Lung (tissue), 12 donors: ENCODE results near the gene LATS2. TPM values are rescaled to one million over a fixed set of nuclear protein-coding genes. Genes with fewer than 3 reads are reported as not detected.
A peak's percentile ranks its signal among the peaks of the same experiment; 100 is the strongest.

Experiments
- ATAC-seq: fragments of 200-7000 bp; cut with Tn5 transposase; one replicate; pipeline ENCODE4 v1.9.1; 2020; ENCODE audit warnings: moderate number of reproducible peaks; ENCODE audit not compliant: insufficient read depth, low FRiP score
- DNase-seq, 3 donors: peaks; one replicate each; pipeline ENCODE4 v3.0.0-alpha.2; 2013 to 2017
- H3K27ac ChIP-seq, 2 donors: one replicate each; pipeline ENCODE4 v1.5.1; 2013; ENCODE audit warnings: mild to moderate bottlenecking in 2 of 2, moderate library complexity in 2 of 2, control low read depth in 1 of 2, inconsistent platforms in 1 of 2, low read depth in 1 of 2, low read length in 1 of 2
- H3K27me3 ChIP-seq, 3 donors: one replicate each; pipeline ENCODE4 v1.5.1; 2013; ENCODE audit warnings: low read length in 2 of 3; ENCODE audit not compliant: control insufficient read depth in 3 of 3, insufficient read depth in 3 of 3
- H3K36me3 ChIP-seq, 4 donors: one replicate each; pipeline ENCODE4 v1.5.1; 2013; ENCODE audit warnings: low read length in 4 of 4, mild to moderate bottlenecking in 1 of 4, moderate library complexity in 1 of 4; ENCODE audit not compliant: control insufficient read depth in 4 of 4, insufficient read depth in 4 of 4
- H3K4me1 ChIP-seq, 5 donors: one replicate each; pipeline ENCODE4 v1.5.1; 2013; ENCODE audit warnings: low read length in 5 of 5, mild to moderate bottlenecking in 2 of 5, moderate library complexity in 1 of 5; ENCODE audit not compliant: control insufficient read depth in 5 of 5, insufficient read depth in 5 of 5
- H3K4me3 ChIP-seq: one replicate; pipeline ENCODE4 v1.5.1; 2013; ENCODE audit warnings: mild to moderate bottlenecking, control low read depth, moderate library complexity
- H3K9ac ChIP-seq, 2 donors: one replicate each; pipeline ENCODE4 v1.5.1; 2013; ENCODE audit warnings: low read length in 2 of 2, control low read depth in 1 of 2; ENCODE audit not compliant: insufficient read depth in 1 of 2
- H3K9me3 ChIP-seq, 4 donors: one replicate each; pipeline ENCODE4 v1.5.1; 2013; ENCODE audit warnings: low read length in 3 of 4, mild to moderate bottlenecking in 1 of 4, moderate library complexity in 1 of 4; ENCODE audit not compliant: control insufficient read depth in 4 of 4, insufficient read depth in 3 of 4
- CTCF ChIP-seq: IDR thresholded peaks from 2 replicates; pipeline ENCODE4 v1.5.1; 2012; ENCODE audit warnings: mild to moderate bottlenecking; ENCODE audit errors: control extremely low read depth, extremely low read depth
- WGBS, 2 donors: extraction: QIAGEN DNeasy Blood & Tissue Kit; methylation state at CpG; one replicate each; pipeline ENCODE4 v1.1.7; 2013; 5-methylcytosine and 5-hydroxymethylcytosine counted together
- polyA plus RNA-seq, 2 donors: library from polyadenylated mRNA; stranded (reverse); fragments of 200-250 nt; gene quantifications; one replicate each; pipeline ENCODE4 v1.2.1, GENCODE V29; 2013
- total RNA-seq, 2 donors: library from RNA; depleted of rRNA in 1 of 2; stranded (reverse); fragments of >200 nt in 1 of 2; gene quantifications; one replicate each; pipeline ENCODE4 v1.2.1, GENCODE V29; 2014 to 2021
- donor health status: control.
- donor health status: control.
- donor health status: Bipolar disorder and iron deficiency.
- donor health status: healthy.
- donor health status: DM: yes; HTN: yes; CAD: no.

The LATS2 gene
- total and polyA plus RNA-seq, 4 donors = 7.7 to 37.5 (median 21.3) TPM

DNA sequence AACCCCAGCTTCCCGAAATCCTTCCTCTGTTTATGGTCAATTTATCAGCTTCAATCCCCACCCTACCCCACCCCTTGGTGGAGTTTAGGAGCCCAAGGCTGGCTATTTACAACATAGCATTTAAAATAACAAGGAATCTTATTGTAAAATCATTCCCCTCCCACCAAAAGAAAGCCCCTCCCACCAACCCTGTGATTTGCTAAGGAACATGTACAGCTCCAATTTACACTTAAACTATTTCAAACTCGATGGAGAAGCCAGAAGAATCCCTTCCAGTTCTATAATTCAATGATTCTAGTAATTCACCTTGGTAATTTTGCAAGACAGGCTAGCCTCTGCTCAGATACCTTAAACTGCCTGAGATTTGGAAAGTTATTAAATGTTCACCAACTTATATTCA lies 3.0 kb downstream of the LATS2 start:
- no peak for ATAC-seq
- no peak for TF ChIP-seq CTCF
- no peaks in the 10 kb centered on the region for H3K9me3 ChIP-seq
- H3K36me3 ChIP-seq = no peaks in the 10 kb centered on the region
- H3K4me3 ChIP-seq = no peak overlapping the region
- H3K27ac ChIP-seq = no peak overlapping the region
- no peak overlapping the region for H3K9ac ChIP-seq
- DNase-seq = peak in 1 of 3 donors; percentile 29
- H3K27me3 ChIP-seq = no peaks in the 10 kb centered on the region
- peaks cover 0 to 28% (median 10%) of the 10 kb centered on the region in 5 donors for H3K4me1 ChIP-seq
- 28 to 29% methylated on average over 2 of the region's 2 CpGs for WGBS, 2 donors

DNA sequence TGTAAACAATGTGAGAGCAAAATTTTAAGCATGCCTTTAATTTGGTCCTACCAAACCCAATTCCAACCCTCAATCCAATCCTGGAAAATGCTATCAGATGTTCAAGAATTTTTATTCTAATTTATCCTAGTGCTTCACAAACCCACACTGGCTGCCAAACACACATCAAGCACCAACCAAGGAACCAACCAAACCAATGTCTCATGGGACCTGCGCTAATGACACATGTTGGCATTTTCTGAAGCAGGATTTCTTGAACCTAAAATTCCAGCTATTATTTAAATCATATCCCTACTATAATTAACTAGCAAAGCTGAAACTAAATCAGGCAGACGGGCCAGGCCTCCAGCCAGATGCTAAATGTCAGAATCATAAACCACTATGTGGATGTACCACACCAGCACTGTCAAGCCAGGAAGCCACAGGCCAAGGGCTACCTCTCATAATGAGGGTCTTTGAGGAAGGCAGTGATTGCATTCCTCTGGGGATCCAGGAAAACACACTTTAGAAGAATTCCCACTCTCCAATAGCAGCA lies 5.8 kb downstream of the LATS2 start:
- no peak overlapping the region for H3K4me3 ChIP-seq
- H3K36me3 ChIP-seq = no peaks in the 10 kb centered on the region
- no peaks in the 10 kb centered on the region for H3K27me3 ChIP-seq
- no peak for TF ChIP-seq CTCF
- peak overlapping the region in 1 of 2 donors; percentile 29 for H3K9ac ChIP-seq
- peaks cover 0 to 25% (median 16%) of the 10 kb centered on the region in 5 donors for H3K4me1 ChIP-seq
- H3K27ac ChIP-seq = no peak overlapping the region
- H3K9me3 ChIP-seq = no peaks in the 10 kb centered on the region
- WGBS, 2 donors = 91 to 92% methylated on average over 2 of the region's 2 CpGs
- DNase-seq = no peak
- no peak for ATAC-seq

DNA sequence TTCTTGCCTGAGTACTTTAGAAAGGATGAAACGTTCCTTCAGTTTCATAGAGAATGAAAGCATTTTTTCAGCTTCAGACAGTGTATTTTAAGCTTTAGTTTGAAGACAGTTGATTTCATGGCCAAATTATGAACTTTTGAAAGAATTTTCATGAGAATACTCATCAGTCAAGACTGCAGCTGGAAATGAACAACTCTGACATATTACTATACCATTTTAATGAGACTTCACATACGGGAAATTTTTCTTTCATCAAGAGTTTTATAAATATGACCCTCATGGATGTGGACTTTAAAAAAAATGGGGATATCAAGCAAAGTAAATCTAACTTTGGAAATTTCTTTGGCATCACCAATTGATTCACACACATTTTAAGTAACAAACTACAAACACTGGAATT lies 6.4 kb downstream of the LATS2 start:
- Histone ChIP-seq H3K4me3 (no peak overlapping the region), H3K36me3 (no peaks in the 10 kb centered on the region), H3K27ac (no peak overlapping the region), H3K9me3 (no peaks in the 10 kb centered on the region), H3K9ac (no peak overlapping the region), H3K27me3 (no peaks in the 10 kb centered on the region), H3K4me1 (peaks cover 0 to 22% (median 17%) of the 10 kb centered on the region in 5 donors)
- ATAC-seq (no peak), DNase-seq (no peak)
- WGBS, 2 donors = 40 to 55% methylated on average over 2 of the region's 2 CpGs
- no peak for TF ChIP-seq CTCF

DNA sequence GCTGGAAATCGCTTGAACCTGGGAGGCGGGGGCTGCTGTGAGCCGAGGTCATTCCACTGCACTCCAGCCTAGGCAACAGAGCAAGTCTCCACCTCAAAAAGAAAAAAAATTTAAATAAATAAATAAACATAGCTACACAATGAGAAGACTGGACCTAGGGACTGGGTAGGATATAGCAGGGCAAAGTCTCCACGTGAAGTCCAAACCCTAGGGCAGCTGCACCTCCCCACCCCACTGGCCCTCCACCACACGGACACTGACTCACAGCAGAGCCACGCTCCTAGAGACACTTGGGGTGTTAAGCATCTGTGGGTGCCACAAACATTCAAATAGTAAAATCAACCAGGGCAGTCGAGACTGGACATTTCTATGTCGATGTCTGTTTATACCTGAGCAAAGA lies 7.1 kb downstream of the LATS2 start:
- H3K9ac ChIP-seq = no peak overlapping the region
- no peak for TF ChIP-seq CTCF
- no peaks in the 10 kb centered on the region for H3K27me3 ChIP-seq
- no peak overlapping the region for H3K4me3 ChIP-seq
- H3K27ac ChIP-seq = no peak overlapping the region
- no peak for DNase-seq
- WGBS, 2 donors = 88 to 92% methylated on average over 8 of the region's 8 CpGs
- H3K9me3 ChIP-seq = no peaks in the 10 kb centered on the region
- no peaks in the 10 kb centered on the region for H3K36me3 ChIP-seq
- H3K4me1 ChIP-seq = peaks cover 0 to 22% (median 12%) of the 10 kb centered on the region in 5 donors
- no peak for ATAC-seq
